GM21360 (cell line): ENCODE data around the gene MDM2.

Source experiments
- ATAC-seq: cut with Tn5 transposase; IDR thresholded peaks from one replicate; pipeline ENCODE4 v1.9.1; 2021; ENCODE audit warnings: mild to moderate bottlenecking, moderate library complexity; ENCODE audit not compliant: unreplicated experiment

The MDM2 gene

DNA sequence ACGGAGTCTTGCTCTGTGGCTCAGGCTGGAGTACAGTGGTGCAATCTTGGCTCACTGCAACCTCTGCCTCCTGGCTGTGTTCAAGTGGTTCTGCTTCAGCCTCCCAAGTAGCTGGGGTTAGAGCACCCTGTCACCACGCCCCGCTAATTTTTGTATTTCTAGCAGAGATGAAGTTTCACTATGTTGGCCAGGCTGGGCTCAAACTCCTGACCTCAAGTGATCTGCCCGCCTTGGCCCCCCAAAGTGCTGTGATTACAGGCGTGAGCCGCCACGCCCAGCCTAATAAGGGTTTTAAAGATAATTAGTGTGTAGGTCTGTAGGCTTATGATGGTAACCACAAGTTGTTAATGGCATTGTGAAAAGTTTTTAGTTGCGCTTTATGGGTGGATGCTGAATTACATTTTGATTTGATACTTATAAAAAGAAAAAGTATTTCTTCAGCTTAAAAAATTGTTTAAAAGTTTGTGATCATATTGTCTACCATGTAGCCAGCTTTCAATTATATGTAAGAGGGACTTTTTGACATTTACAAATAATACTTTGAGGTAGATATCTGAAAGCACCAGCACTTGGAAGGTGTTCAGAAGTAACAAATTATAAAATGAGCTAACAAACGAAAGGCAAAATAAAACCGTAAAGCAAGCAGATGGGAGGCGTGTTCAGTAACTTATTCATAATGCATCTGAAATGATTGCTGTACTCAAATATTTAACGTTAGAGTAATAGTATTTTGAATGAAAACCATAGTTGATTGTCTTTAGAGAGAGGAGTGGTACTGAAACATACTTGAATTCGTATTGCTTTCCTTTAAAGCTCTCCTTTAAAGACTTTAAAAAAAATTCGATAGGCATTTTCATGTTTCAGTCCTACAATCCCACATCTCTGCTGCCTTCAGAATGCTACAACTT, 37.1 kb downstream of the MDM2 start:
- no peak for ATAC-seq

DNA sequence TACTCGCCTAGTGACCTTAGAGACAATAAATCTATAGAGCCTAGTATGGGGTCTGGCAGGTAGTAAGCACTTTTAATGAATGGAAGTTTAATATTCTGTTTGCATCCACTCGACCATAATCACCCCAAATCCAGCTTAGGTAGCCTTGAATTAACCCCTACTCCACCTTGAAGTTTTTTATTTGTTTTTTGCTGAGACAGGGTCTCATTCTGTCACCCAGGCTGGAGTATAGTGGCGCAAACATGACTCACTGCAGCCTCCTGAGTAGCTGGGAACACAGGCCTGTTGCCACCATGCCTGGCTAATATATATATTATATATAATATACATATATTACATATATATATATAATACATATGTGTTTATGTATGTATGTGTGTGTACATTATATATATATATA, 38.8 kb downstream of the MDM2 start:
- ATAC-seq = no peak

GRCh38 chr12:68850390-68850789, 42.4 kb downstream of the MDM2 start:
- ATAC-seq = no peak

DNA sequence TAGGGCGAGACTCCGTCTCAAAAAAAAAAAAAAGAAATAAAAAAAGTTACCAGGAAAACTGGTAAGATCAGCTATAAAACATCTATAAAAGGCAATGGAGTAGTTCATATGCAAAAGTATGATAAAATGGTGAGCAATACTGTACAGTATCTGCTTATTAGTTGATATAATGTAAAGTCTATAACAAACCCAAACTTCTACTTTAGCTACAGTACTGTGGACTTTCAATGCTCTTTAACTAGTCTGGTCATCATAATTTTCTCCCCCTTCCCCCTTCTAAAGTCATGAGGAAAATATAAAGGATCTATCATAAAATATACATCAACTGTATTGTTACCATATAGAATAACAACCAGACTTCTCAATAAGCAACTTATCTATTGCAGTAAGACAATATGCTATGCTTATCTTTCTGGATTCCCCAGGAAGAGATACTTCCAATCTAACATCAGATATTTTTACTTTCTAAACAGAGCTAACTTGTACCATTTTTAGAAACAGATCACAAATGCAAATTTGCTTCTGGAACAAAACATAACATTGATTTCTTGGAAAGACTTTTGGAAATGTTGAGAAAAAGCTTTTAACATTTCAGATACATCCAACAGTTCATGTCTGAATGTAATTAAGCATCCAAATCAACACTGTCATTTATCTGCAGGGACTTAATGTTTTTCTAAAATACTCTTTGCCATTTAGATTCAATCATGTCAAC, 43.8 kb downstream of the MDM2 start:
- no peak for ATAC-seq

- no peak for ATAC-seq
These were observed 45.6 kb downstream of the MDM2 start for GRCh38 chr12:68853396-68854077.

DNA sequence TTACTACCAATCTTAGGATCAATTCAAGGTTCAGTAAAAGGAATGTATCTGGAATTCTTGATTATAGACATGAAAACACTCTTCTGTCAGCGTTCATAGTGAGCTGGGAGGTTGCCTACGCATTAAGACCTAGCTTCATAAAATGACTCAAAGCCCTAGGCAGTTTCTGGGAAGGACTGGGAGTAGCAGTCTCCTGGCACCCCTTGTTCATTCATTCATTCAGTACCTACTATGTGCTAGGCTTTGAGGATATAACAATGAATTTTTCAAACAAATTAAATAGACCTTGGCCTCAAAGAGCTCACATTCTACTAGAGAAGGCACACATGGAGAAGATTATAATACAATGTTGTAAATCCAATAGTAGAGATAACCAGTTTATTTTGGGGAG, 46.1 kb downstream of the MDM2 start:
- no peak for ATAC-seq

DNA sequence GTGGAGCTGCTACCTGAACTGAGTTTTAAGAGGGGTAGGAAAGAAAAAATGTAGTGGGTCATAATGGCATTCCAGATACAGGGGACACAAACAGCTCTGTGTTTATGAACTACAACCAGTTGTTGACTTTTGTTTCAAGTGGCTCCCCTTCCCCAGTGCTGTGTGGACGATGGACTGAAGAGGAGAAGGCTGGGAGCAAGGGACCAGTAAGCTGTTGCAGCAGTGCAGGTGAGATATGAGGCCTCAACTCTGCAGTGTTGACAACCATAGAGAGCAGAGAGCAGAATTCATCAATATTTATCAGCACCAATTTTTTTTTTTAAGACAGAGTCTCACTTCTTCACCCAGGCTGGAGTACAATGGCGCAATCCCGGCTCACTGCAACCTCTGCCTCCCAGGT, 46.6 kb downstream of the MDM2 start:
- ATAC-seq = no peak

- ATAC-seq = no peak
These were observed 47.1 kb downstream of the MDM2 start for GRCh38 chr12:68855111-68855510.

DNA sequence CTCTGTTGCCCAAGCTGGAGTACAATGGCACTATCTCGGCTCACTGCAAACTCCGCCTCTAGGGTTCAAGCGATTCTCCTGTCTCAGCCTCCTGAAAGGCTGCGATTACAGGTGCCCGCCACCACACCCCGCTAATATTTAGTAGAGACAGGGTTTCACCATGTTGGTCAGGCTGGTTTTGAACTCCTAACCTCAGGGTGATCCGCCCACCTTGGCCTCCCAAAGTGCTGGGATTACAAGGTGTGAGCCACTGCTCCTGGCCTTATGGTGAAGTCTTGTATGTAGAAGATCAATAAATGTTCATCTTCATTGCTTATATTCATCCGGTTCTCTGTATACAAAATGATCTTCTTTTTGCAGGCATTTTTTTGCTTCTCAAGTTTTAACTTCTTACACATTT, 47.8 kb downstream of the MDM2 start:
- ATAC-seq = no peak

DNA sequence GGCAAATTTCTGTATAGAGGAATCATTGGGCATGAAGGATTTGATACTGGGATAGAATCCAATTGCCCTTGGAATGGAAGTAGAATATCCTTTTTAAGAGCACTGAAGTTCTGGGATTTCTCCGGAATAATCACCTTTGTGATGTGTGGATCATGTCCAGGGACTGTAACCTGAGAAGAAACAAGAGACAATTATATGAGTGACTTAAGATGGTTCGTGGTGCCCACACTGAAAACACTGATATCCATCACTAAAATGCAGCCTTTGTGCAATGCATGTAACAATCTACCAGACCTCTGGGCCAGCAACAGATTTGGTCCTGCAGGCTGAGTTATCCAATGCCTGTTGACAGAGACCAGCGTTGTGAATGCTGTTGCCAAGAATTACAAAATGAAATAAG, 48.5 kb downstream of the MDM2 start:
- ATAC-seq = no peak

- no peak for ATAC-seq
These were observed 53.9 kb downstream of the MDM2 start for GRCh38 chr12:68861890-68862289.

DNA sequence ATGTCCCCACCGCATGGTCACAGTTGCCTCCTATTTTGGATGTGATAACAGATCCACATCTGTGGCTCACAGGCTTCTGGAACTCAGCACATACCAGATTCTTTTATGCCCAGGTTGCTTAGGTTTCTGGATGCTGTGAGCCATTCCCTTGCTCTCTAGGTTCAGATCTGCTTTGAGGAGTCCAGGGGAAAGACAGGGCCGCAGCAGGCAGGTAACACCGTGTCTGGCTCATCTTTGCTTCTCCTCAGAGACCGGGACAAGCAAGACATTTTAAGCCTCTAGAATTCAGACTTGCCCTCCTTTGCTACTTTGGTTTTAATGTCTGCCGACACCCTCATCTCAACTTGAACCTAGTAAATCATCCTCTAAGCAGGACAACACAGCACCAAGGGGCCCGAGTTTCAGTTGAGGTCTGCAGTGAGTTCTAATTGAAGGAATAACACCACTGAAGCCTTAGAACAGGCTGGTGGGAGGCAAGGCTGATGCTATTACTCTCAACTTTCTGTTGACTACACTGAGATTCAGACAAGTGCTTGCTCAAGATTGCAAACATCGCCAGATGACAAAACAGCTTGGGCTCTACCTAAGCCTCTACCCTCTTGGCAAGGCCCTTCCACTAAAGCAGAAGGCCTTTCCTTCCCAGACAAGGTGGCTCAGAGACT, 55.3 kb downstream of the MDM2 start:
- ATAC-seq = no peak

DNA sequence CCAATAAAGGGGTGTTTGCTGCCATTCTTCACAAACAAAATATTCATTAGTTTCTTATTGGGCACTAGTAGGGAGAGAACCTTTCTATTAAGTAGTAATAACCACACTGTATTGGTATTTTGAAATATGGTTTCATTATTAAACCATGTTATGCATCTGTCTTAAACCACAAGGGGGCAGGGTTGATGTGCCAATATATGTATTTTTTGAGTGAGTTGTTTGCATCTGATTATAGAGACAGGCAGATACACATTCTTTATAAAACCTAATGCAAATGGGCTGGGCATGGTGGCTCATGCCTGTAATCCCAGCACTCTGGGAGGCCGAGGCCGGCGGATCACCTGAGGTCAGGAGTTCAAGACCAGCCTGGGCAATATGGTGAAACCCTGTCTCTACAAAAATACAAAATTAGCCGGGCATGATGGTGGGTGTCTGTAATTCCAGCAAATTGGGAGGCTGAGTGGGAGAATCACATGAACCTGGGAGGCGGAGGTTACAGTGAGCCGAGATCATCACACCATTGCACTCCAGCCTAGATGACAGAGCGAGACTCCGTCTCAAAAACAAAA, 56.0 kb downstream of the MDM2 start:
- ATAC-seq = peak; percentile 64

DNA sequence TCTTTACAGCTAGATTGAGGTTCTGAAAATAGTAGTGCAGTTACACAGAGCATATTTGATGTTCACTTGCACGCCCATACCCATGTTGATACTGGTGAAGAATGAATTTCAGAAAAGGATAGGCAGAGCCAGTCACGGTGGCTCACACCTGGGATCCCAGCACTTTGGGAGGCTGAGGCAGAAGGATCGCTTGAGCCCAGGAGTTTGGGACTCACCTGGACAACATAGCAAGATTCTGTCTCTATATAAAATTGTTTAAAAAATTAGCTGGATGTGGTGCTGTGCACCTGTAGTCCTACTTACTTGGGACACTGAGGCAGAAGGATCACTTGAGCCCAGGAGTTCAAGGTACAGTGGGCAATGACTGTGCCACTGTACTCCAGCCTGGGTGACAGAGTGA, 56.6 kb downstream of the MDM2 start:
- no peak for ATAC-seq

DNA sequence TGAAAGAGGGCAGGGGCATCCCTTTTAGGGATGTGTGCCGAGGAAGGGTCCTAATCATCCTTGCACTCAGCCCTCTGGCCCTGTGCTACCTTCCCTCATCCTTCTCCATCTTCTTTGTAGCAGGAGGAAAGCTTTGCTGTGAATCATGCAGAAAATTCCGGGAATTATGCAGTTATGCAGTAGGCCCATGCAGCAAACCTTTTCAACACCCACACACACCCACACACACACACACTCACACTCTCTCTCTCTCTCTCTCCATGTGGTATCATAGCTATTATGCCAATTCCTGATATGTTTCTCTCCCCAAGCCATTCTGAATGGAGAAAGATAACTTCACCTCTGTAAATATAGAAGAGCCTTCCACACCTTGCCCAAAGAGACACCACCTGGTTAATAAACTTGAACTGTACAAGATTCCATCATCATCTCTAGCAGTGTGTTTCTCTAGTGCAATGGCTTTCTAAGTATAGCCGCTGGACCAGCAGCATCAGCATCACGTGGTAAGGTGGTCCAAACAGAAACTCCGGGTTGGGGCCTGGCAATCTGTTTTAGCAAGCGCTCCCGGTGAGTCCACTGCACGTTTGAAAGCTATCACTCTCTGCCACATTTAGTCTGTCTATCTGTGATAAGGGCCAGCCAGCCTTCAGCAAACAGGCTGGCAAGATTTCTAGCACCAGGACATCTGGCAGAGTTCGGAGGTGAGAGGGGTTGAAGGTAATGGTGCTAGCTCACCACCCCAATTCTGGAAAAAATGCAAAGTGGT, 57.6 kb downstream of the MDM2 start:
- no peak for ATAC-seq

DNA sequence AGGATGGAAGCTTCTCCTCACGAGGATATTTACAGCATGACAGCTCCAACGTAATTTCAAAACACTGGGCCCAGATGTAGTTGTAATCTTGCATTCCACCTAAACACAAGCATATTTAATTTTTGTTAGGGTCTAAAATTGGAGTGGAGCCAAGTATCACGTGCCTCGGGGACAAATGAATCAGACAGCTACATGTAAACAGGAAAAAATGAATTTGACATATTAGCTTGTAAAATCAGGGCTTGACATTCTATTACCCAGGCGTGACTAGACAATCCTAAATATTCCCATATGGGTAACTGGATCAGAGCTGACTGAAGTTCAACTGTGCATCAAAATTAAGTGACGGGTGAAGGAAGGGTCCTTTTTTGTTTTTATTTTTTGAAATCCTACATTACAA, 59.0 kb downstream of the MDM2 start:
- ATAC-seq = no peak

DNA sequence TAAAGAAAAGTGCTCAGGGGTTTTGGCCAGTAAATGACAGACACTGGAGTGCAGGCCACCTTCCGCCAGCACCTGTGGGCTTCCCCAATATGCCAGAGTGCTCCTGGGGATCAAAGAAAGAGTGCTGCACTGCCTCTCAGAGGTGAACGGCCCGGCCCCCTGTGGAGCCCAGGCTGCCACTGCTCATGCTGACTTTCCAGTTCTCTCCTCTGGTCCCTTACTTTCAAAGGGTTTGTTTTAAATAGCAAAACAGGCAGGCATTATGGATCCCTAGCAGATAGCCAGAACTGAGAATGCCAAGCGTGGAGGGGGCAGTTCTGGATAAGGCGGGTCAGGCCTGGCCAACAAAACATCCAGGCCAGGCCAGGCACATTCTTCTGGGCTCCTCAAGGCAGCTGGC, 59.6 kb downstream of the MDM2 start:
- no peak for ATAC-seq

DNA sequence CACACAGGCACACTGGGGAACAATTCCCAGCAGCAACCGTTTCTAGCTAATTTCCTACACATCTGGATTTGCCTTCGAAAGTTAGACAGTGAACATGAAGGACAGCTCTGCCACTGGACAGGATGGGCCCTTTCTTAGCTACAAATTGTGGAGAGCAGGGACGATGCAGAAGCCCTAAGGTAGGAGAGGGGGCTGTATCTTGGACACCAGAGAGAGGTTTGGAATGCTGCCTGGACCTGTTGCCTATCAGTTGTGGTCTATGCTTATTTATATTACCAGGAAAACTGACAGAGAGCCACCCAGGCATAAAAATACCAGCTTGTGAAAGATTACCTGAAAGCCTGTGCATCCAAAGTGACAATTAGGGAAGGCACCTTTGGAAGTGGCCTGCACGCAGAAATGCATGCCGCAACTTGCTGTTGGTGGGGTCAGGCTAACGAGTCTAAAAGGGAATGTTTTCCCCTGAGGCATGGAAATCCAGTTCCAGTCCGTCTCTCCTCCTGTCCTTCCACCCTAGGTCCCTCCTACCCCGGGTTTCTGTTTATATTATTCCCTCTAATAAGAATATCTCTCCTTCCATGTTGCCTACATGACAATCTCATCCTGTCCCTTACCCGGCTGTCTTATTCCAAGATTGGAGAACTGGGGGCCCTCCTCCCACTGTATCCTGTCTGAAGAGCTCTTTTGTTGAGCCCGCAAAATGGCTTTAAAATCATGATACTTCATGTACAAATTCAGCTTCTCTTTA, 60.2 kb downstream of the MDM2 start:
- ATAC-seq = no peak

- no peak for ATAC-seq
These were observed 62.0 kb downstream of the MDM2 start for GRCh38 chr12:68870011-68870410.
